ENCODE measurements around the gene MYO10. TPM values are rescaled to one million over a fixed set of nuclear protein-coding genes. Genes with fewer than 3 reads are reported as not detected.

MYO10 gene
- total and polyA plus RNA-seq, 4 donors, result 4.8 to 19.8 (median 11.5) TPM

GRCh38 chr5:16901021-16901644, 35.0 kb downstream of the MYO10 start:
- Histone ChIP-seq H3K27me3 (ENCODE audit: control insufficient read depth in 1 of 2, insufficient read depth in 2 of 2, low read length in 1 of 2) (no peaks in the 10 kb centered on the region), H3K9me3 (ENCODE audit: control insufficient read depth, low read length) (no peaks in the 10 kb centered on the region), H3K27ac (ENCODE audit: low read depth in 1 of 2, low read length in 2 of 2) (no peak overlapping the region), H3K4me1 (ENCODE audit: control insufficient read depth in 1 of 2, insufficient read depth in 2 of 2, low read length in 2 of 2) (no peaks in the 10 kb centered on the region), H3K36me3 (ENCODE audit: control insufficient read depth in 1 of 2, insufficient read depth in 2 of 2, low read length in 1 of 2) (no peaks in the 10 kb centered on the region), H3K4me3 (ENCODE audit: low read length in 2 of 2) (no peak overlapping the region)
- WGBS, 2 donors, result 72 to 74% methylated on average over 13 of the region's 13 CpGs
- intact Hi-C loops (cut with DNase I), result no loop called here
- no peak for ATAC-seq (ENCODE audit: low FRiP score)
- DNase-seq, result no peak

GRCh38 chr5:16899171-16899570, 36.9 kb downstream of the MYO10 start:
- Histone ChIP-seq H3K4me1 (ENCODE audit: control insufficient read depth in 1 of 2, insufficient read depth in 2 of 2, low read length in 2 of 2) (no peaks in the 10 kb centered on the region), H3K27ac (ENCODE audit: low read depth in 1 of 2, low read length in 2 of 2) (no peak overlapping the region), H3K4me3 (ENCODE audit: low read length in 2 of 2) (no peak overlapping the region), H3K9me3 (ENCODE audit: control insufficient read depth, low read length) (no peaks in the 10 kb centered on the region), H3K36me3 (ENCODE audit: control insufficient read depth in 1 of 2, insufficient read depth in 2 of 2, low read length in 1 of 2) (no peaks in the 10 kb centered on the region), H3K27me3 (ENCODE audit: control insufficient read depth in 1 of 2, insufficient read depth in 2 of 2, low read length in 1 of 2) (no peaks in the 10 kb centered on the region)
- DNase-seq (no peak), ATAC-seq (ENCODE audit: low FRiP score) (no peak)
- 80 to 81% methylated on average over 12 of the region's 12 CpGs for WGBS, 2 donors
- intact Hi-C loops (cut with DNase I), result no loop called here

GRCh38 chr5:16897800-16898199, 38.3 kb downstream of the MYO10 start:
- intact Hi-C loops (cut with DNase I), result no loop called here
- Histone ChIP-seq H3K27me3 (ENCODE audit: control insufficient read depth in 1 of 2, insufficient read depth in 2 of 2, low read length in 1 of 2) (no peaks in the 10 kb centered on the region), H3K4me3 (ENCODE audit: low read length in 2 of 2) (no peak overlapping the region), H3K36me3 (ENCODE audit: control insufficient read depth in 1 of 2, insufficient read depth in 2 of 2, low read length in 1 of 2) (no peaks in the 10 kb centered on the region), H3K4me1 (ENCODE audit: control insufficient read depth in 1 of 2, insufficient read depth in 2 of 2, low read length in 2 of 2) (no peaks in the 10 kb centered on the region), H3K9me3 (ENCODE audit: control insufficient read depth, low read length) (no peaks in the 10 kb centered on the region), H3K27ac (ENCODE audit: low read depth in 1 of 2, low read length in 2 of 2) (no peak overlapping the region)
- no peak for DNase-seq
- ATAC-seq (ENCODE audit: low FRiP score), result no peak
- 76 to 95% methylated on average over 6 of the region's 6 CpGs for WGBS, 2 donors

- ATAC-seq (ENCODE audit: low FRiP score) (no peak), DNase-seq (no peak)
- no peak overlapping the region for H3K4me3 ChIP-seq (ENCODE audit: low read length in 2 of 2)
- WGBS, 2 donors, result 34 to 48% methylated on average over 7 of the region's 7 CpGs
- intact Hi-C loops (cut with DNase I), result no loop called here
- no peak overlapping the region for H3K27ac ChIP-seq (ENCODE audit: low read depth in 1 of 2, low read length in 2 of 2)
- H3K27me3 ChIP-seq (ENCODE audit: control insufficient read depth in 1 of 2, insufficient read depth in 2 of 2, low read length in 1 of 2), result no peaks in the 10 kb centered on the region
- no peaks in the 10 kb centered on the region for H3K36me3 ChIP-seq (ENCODE audit: control insufficient read depth in 1 of 2, insufficient read depth in 2 of 2, low read length in 1 of 2)
- no peaks in the 10 kb centered on the region for H3K9me3 ChIP-seq (ENCODE audit: control insufficient read depth, low read length)
- H3K4me1 ChIP-seq (ENCODE audit: control insufficient read depth in 1 of 2, insufficient read depth in 2 of 2, low read length in 2 of 2), result no peaks in the 10 kb centered on the region
Observed at GRCh38 chr5:16897284-16897704, 38.8 kb downstream of the MYO10 start.

- no peak overlapping the region for H3K4me3 ChIP-seq (ENCODE audit: low read length in 2 of 2)
- no peak overlapping the region for H3K27ac ChIP-seq (ENCODE audit: low read depth in 1 of 2, low read length in 2 of 2)
- DNase-seq (no peak), ATAC-seq (ENCODE audit: low FRiP score) (no peak)
- intact Hi-C loops (cut with DNase I), result no loop called here
- no peaks in the 10 kb centered on the region for H3K27me3 ChIP-seq (ENCODE audit: control insufficient read depth in 1 of 2, insufficient read depth in 2 of 2, low read length in 1 of 2)
- no peaks in the 10 kb centered on the region for H3K36me3 ChIP-seq (ENCODE audit: control insufficient read depth in 1 of 2, insufficient read depth in 2 of 2, low read length in 1 of 2)
- no peaks in the 10 kb centered on the region for H3K4me1 ChIP-seq (ENCODE audit: control insufficient read depth in 1 of 2, insufficient read depth in 2 of 2, low read length in 2 of 2)
- no peaks in the 10 kb centered on the region for H3K9me3 ChIP-seq (ENCODE audit: control insufficient read depth, low read length)
- WGBS, 2 donors, result 59 to 71% methylated on average over 4 of the region's 4 CpGs
Observed at GRCh38 chr5:16896767-16897166, 39.3 kb downstream of the MYO10 start.

GRCh38 chr5:16894236-16895057, 41.6 kb downstream of the MYO10 start:
- intact Hi-C loops (cut with DNase I), result no loop called here
- Histone ChIP-seq H3K27me3 (ENCODE audit: control insufficient read depth in 1 of 2, insufficient read depth in 2 of 2, low read length in 1 of 2) (no peaks in the 10 kb centered on the region), H3K36me3 (ENCODE audit: control insufficient read depth in 1 of 2, insufficient read depth in 2 of 2, low read length in 1 of 2) (no peaks in the 10 kb centered on the region), H3K4me3 (ENCODE audit: low read length in 2 of 2) (no peak overlapping the region), H3K4me1 (ENCODE audit: control insufficient read depth in 1 of 2, insufficient read depth in 2 of 2, low read length in 2 of 2) (no peaks in the 10 kb centered on the region), H3K9me3 (ENCODE audit: control insufficient read depth, low read length) (no peaks in the 10 kb centered on the region), H3K27ac (ENCODE audit: low read depth in 1 of 2, low read length in 2 of 2) (no peak overlapping the region)
- DNase-seq (no peak), ATAC-seq (ENCODE audit: low FRiP score) (no peak)
- WGBS, 2 donors, result 67 to 69% methylated on average over 13 of the region's 13 CpGs

- intact Hi-C loops (cut with DNase I), result no loop called here
- ATAC-seq (ENCODE audit: low FRiP score) (no peak), DNase-seq (no peak)
- Histone ChIP-seq H3K27me3 (ENCODE audit: control insufficient read depth in 1 of 2, insufficient read depth in 2 of 2, low read length in 1 of 2) (no peaks in the 10 kb centered on the region), H3K4me1 (ENCODE audit: control insufficient read depth in 1 of 2, insufficient read depth in 2 of 2, low read length in 2 of 2) (peaks cover 0 to 2% of the 10 kb centered on the region in 2 donors), H3K27ac (ENCODE audit: low read depth in 1 of 2, low read length in 2 of 2) (no peak overlapping the region), H3K9me3 (ENCODE audit: control insufficient read depth, low read length) (no peaks in the 10 kb centered on the region), H3K4me3 (ENCODE audit: low read length in 2 of 2) (no peak overlapping the region), H3K36me3 (ENCODE audit: control insufficient read depth in 1 of 2, insufficient read depth in 2 of 2, low read length in 1 of 2) (no peaks in the 10 kb centered on the region)
- 74 to 89% methylated on average over 8 of the region's 8 CpGs for WGBS, 2 donors
Observed at GRCh38 chr5:16891033-16891432, 45.1 kb downstream of the MYO10 start.

- H3K27ac ChIP-seq (ENCODE audit: low read depth in 1 of 2, low read length in 2 of 2), result no peak overlapping the region
- ATAC-seq (ENCODE audit: low FRiP score), result no peak
- intact Hi-C loops (cut with DNase I), result no loop called here
- no peak overlapping the region for H3K4me3 ChIP-seq (ENCODE audit: low read length in 2 of 2)
- no peaks in the 10 kb centered on the region for H3K27me3 ChIP-seq (ENCODE audit: control insufficient read depth in 1 of 2, insufficient read depth in 2 of 2, low read length in 1 of 2)
- H3K36me3 ChIP-seq (ENCODE audit: control insufficient read depth in 1 of 2, insufficient read depth in 2 of 2, low read length in 1 of 2), result no peaks in the 10 kb centered on the region
- H3K4me1 ChIP-seq (ENCODE audit: control insufficient read depth in 1 of 2, insufficient read depth in 2 of 2, low read length in 2 of 2), result peaks cover 0 to 2% of the 10 kb centered on the region in 2 donors
- 26 to 32% methylated on average over 5 of the region's 5 CpGs for WGBS, 2 donors
- H3K9me3 ChIP-seq (ENCODE audit: control insufficient read depth, low read length), result no peaks in the 10 kb centered on the region
- no peak for DNase-seq
Observed at GRCh38 chr5:16889972-16890519, 46.0 kb downstream of the MYO10 start.

Measured in aorta (tissue), 5 donors.